Transverse colon (tissue), 4 donors: ENCODE measurements around the gene NKIRAS2. TPM values are rescaled to one million over a fixed set of nuclear protein-coding genes. Genes with fewer than 3 reads are reported as not detected.

ENCODE experiments used
- DNase-seq: peaks from one replicate; pipeline ENCODE4 v3.0.0-alpha.2; 2019
- H3K27ac ChIP-seq, 4 donors: fragments of 200-600 bp; sonication (generic); 2 replicates each; pipeline ENCODE4 v1.5.1; 2016 to 2018; ENCODE audit warnings: inconsistent platforms in 4 of 4
- H3K27me3 ChIP-seq: fragments of 200-600 bp; sonication (generic); 2 replicates; pipeline ENCODE4 v1.5.1; 2017; ENCODE audit warnings: inconsistent platforms
- H3K36me3 ChIP-seq, 4 donors: fragments of 200-600 bp; sonication (generic); 2 replicates each; pipeline ENCODE4 v1.5.1; 2017 to 2019; ENCODE audit warnings: inconsistent platforms in 4 of 4
- H3K4me1 ChIP-seq, 4 donors: fragments of 200-600 bp; sonication (generic); 2 replicates each; pipeline ENCODE4 v1.5.1; 2017 to 2020; ENCODE audit warnings: inconsistent platforms in 4 of 4
- H3K4me3 ChIP-seq, 4 donors: fragments of 200-600 bp; sonication (generic); 1 replicate in 1 of 4; 2 replicates in 3 of 4; pipeline versions ENCODE4 v1.5.1 to v1.6.1; 2017 to 2019; ENCODE audit warnings: inconsistent platforms in 4 of 4
- H3K9me3 ChIP-seq, 2 donors: fragments of 200-600 bp; sonication (generic); 2 replicates each; pipeline ENCODE4 v1.5.1; 2017 to 2019; ENCODE audit warnings: inconsistent platforms in 2 of 2
- CTCF ChIP-seq, 5 experiments: fragments of 200-600 bp in 3 of 5; fragments of 450-650 bp in 2 of 5; sonication (generic) in 3 of 5; IDR thresholded peaks; 1 replicate in 2 of 5; 2 replicates in 3 of 5; pipeline ENCODE4 v1.5.1; 2016 to 2017; ENCODE audit warnings: antibody characterized with exemption in 5 of 5, inconsistent platforms in 3 of 5, mild to moderate bottlenecking in 2 of 5, moderate library complexity in 1 of 5
- EP300 ChIP-seq: sonication (generic); formaldehyde crosslinking; IDR thresholded peaks from one replicate; pipeline ENCODE4 v1.6.1; 2017; ENCODE audit warnings: antibody characterized with exemption, low read depth
- POLR2A ChIP-seq: fragments of 450-650 bp; IDR thresholded peaks from one replicate; pipeline ENCODE4 v1.6.1; 2016; ENCODE audit warnings: antibody characterized with exemption, mild to moderate bottlenecking, moderate library complexity
- POLR2AphosphoS5 ChIP-seq, 3 donors: sonication (generic); formaldehyde crosslinking; IDR thresholded peaks; one replicate each; pipeline ENCODE4 v1.6.1; 2016; ENCODE audit warnings: antibody characterized with exemption in 3 of 3
- WGBS, 2 donors: methylation state at CpG; one replicate each; pipeline ENCODE4 v1.1.5; 2018; ENCODE audit warnings: low coverage in 1 of 2; 5-methylcytosine and 5-hydroxymethylcytosine counted together
- in situ Hi-C, 4 donors: fragments of 200-750 bp; cut with MboI; loops; one replicate each; pipeline versions ENCODE4 v1.15.0 to v1.15.1; 2017; ENCODE audit warnings: low sequenced_read_pairs in 3 of 4, low pct_ligation_motif_present in 1 of 4, low pct_unique_long_range_greater_than_20kb in 1 of 4
- intact Hi-C: fragments of 100-400 bp; cut with DNase I; formaldehyde crosslinking; loops from one replicate; pipeline ENCODE4 v1.15.1; 2023; ENCODE audit warnings: low total_unique reads
- total RNA-seq, 4 donors: library from RNA; depleted of rRNA; stranded (reverse); fragments of >200 nt; gene quantifications; one replicate each; pipeline ENCODE4 v1.1.0, GENCODE V29; 2016

The NKIRAS2 gene
- total RNA-seq, 4 donors from 2014 or later, result 20.5 to 52.7 (median 35.0) TPM

GRCh38 chr17:41982026-41982760 lies 37.7 kb upstream of the NKIRAS2 start:
- Histone ChIP-seq H3K36me3 (peaks cover 0 to 73% (median 27%) of the 10 kb centered on the region in 4 donors), H3K4me3 (no peak overlapping the region), H3K4me1 (peaks cover 0 to 11% (median 4%) of the 10 kb centered on the region in 4 donors), H3K27ac (no peak overlapping the region), H3K9me3 (no peaks in the 10 kb centered on the region), H3K27me3 (no peaks in the 10 kb centered on the region)
- TF ChIP-seq CTCF (IDR thresholded peaks at IDR 0.05) (no peak), POLR2AphosphoS5 (IDR thresholded peaks at IDR 0.05) (no peak), EP300 (no peak), POLR2A (no peak)
- no peak for DNase-seq
- in situ Hi-C loops (no loop called here), intact Hi-C loops (no loop called here)
- 86% methylated on average over 14 of the region's 14 CpGs; no CpG with 5 or more reads in 1 of the 2 donors for WGBS, 2 donors

DNA sequence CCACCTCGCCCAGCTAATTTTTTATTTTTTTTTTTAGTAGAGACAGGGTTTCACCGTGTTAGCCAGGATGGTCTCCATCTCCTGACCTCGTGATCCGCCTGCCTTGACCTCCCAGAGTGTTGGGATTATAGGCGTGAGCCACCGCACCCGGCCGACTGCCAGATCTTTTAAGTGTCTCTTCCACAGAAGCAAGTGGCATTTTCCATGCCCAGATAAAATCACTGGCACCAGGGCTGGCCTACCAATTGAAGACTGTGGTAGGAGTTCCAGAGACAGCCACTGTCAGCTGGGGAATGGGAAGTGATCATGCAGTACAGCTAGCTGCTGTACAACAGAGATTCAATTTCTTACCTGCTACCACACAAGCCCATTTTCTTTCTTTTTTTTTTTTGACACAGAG lies 35.4 kb upstream of the NKIRAS2 start:
- in situ Hi-C loops (no loop called here), intact Hi-C loops (no loop called here)
- TF ChIP-seq CTCF (IDR thresholded peaks at IDR 0.05), result no peak
- no peak for TF ChIP-seq POLR2AphosphoS5 (IDR thresholded peaks at IDR 0.05)
- TF ChIP-seq EP300, result no peak

GRCh38 chr17:41985919-41986318 lies 34.0 kb upstream of the NKIRAS2 start:
- Histone ChIP-seq H3K4me1 (peaks cover 0 to 21% (median 8%) of the 10 kb centered on the region in 4 donors), H3K27ac (no peak overlapping the region), H3K9me3 (no peaks in the 10 kb centered on the region), H3K4me3 (no peak overlapping the region), H3K36me3 (peaks cover 0 to 75% (median 26%) of the 10 kb centered on the region in 4 donors), H3K27me3 (no peaks in the 10 kb centered on the region)
- intact Hi-C loops, result no loop called here
- 87 to 95% methylated on average over 8 of the region's 8 CpGs for WGBS, 2 donors
- no peak for DNase-seq
- in situ Hi-C loops, result no loop called here
- TF ChIP-seq CTCF (IDR thresholded peaks at IDR 0.05), result no peak
- no peak for TF ChIP-seq POLR2A
- no peak for TF ChIP-seq POLR2AphosphoS5 (IDR thresholded peaks at IDR 0.05)
- no peak for TF ChIP-seq EP300

More for the DNA sequence above, 35.4 kb upstream of the NKIRAS2 start:
- H3K27me3 ChIP-seq, result no peaks in the 10 kb centered on the region
- H3K27ac ChIP-seq, result no peak overlapping the region
- no peaks in the 10 kb centered on the region for H3K9me3 ChIP-seq
- 96% methylated on average over 8 of the region's 8 CpGs; no CpG with 5 or more reads in 1 of the 2 donors for WGBS, 2 donors
- H3K4me1 ChIP-seq, result peaks cover 0 to 6% (median 0%) of the 10 kb centered on the region in 4 donors
- no peak overlapping the region for H3K4me3 ChIP-seq
- DNase-seq, result no peak
- peaks cover 0 to 81% (median 31%) of the 10 kb centered on the region in 4 donors for H3K36me3 ChIP-seq

- H3K27me3 ChIP-seq, result no peaks in the 10 kb centered on the region
- intact Hi-C loops (no loop called here), in situ Hi-C loops (no loop called here)
- no peak overlapping the region for H3K4me3 ChIP-seq
- H3K4me1 ChIP-seq, result peaks cover 2 to 27% (median 9%) of the 10 kb centered on the region in 4 donors
- DNase-seq, result no peak
- WGBS, 2 donors, result 100% methylated on average over 1 of the region's 1 CpG
- H3K36me3 ChIP-seq, result peaks cover 0 to 67% (median 22%) of the 10 kb centered on the region in 4 donors
- H3K9me3 ChIP-seq, result no peaks in the 10 kb centered on the region
- TF ChIP-seq POLR2AphosphoS5 (IDR thresholded peaks at IDR 0.05), result no peak
- TF ChIP-seq CTCF (IDR thresholded peaks at IDR 0.05), result no peak
- no peak for TF ChIP-seq POLR2A
- TF ChIP-seq EP300, result no peak
- no peak overlapping the region for H3K27ac ChIP-seq
Measured at GRCh38 chr17:41986634-41987033, 33.3 kb upstream of the NKIRAS2 start.
